Measurements from ENCODE around the gene UBR3. TPM values are rescaled to one million over a fixed set of nuclear protein-coding genes. Genes with fewer than 3 reads are reported as not detected.

UBR3 gene
- total RNA-seq, 2 donors from 2014 or later, result 30.1 to 38.4 TPM

DNA sequence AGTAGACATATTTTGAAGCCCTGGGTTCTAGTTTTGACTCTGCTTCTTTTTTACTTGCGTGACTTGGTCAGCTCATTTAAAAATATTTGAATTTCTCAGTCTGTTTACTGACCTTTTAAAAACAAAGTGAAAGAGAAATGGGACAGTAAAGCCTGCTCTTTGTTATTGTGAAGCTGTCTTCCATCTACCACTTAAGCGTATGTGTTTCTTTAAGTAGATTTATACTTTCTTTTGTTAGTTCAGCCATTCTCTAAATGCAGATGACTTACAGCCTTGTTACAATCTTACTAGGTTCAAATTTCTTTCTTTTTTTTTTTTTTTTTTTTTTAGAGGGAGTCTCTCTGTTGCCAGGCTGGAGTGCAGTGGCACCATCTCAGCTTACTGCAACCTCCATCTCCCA, 79.5 kb downstream of the UBR3 start:
- no peak overlapping the region for H3K9ac ChIP-seq (ENCODE audit: low read depth in 2 of 2, low read length in 2 of 2)
- no peaks in the 10 kb centered on the region for H3K27me3 ChIP-seq
- TF ChIP-seq, protein P1, sequence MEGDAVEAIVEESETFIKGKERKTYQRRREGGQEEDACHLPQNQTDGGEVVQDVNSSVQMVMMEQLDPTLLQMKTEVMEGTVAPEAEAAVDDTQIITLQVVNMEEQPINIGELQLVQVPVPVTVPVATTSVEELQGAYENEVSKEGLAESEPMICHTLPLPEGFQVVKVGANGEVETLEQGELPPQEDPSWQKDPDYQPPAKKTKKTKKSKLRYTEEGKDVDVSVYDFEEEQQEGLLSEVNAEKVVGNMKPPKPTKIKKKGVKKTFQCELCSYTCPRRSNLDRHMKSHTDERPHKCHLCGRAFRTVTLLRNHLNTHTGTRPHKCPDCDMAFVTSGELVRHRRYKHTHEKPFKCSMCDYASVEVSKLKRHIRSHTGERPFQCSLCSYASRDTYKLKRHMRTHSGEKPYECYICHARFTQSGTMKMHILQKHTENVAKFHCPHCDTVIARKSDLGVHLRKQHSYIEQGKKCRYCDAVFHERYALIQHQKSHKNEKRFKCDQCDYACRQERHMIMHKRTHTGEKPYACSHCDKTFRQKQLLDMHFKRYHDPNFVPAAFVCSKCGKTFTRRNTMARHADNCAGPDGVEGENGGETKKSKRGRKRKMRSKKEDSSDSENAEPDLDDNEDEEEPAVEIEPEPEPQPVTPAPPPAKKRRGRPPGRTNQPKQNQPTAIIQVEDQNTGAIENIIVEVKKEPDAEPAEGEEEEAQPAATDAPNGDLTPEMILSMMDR (IDR thresholded peaks at IDR 0.05), result no peak
- H3K4me1 ChIP-seq, result no peaks in the 10 kb centered on the region
- no peaks in the 10 kb centered on the region for H3K36me3 ChIP-seq
- no peak for DNase-seq
- no peak overlapping the region for H3K27ac ChIP-seq
- intact Hi-C loops (cut with DNase I), result no loop called here
- no peaks in the 10 kb centered on the region for H3K9me3 ChIP-seq
- H3K4me3 ChIP-seq, result no peak overlapping the region

DNA sequence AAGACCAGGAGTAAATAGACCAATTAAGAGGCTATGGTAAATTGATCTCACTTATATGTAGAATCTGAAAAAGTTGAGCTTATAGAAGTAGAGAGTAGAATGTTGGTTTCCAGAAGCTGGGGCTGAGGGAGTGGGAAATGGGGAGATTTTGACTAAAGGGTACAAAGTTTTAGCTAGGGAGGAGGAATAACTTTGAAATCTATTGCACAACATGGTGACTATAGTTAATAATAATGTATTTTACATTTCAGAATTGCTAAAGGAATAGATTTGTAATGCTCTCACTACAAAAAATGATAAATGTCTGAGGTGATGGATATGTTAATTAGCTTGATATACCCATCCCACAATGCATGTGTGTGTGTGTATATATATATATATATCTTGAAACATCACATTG, 82.1 kb downstream of the UBR3 start:
- Histone ChIP-seq H3K4me1 (no peaks in the 10 kb centered on the region), H3K27ac (no peak overlapping the region), H3K36me3 (no peaks in the 10 kb centered on the region), H3K9ac (ENCODE audit: low read depth in 2 of 2, low read length in 2 of 2) (no peak overlapping the region), H3K4me3 (no peak overlapping the region), H3K27me3 (no peaks in the 10 kb centered on the region), H3K9me3 (no peaks in the 10 kb centered on the region)
- no peak for DNase-seq
- intact Hi-C loops (cut with DNase I), result no loop called here
- TF ChIP-seq, protein P1 (IDR thresholded peaks at IDR 0.05), result no peak

- H3K36me3 ChIP-seq, result no peaks in the 10 kb centered on the region
- intact Hi-C loops (cut with DNase I), result no loop called here
- no peak for DNase-seq
- H3K27ac ChIP-seq, result no peak overlapping the region
- no peak overlapping the region for H3K9ac ChIP-seq (ENCODE audit: low read depth in 2 of 2, low read length in 2 of 2)
- no peaks in the 10 kb centered on the region for H3K27me3 ChIP-seq
- TF ChIP-seq, protein P1 (IDR thresholded peaks at IDR 0.05), result no peak
- no peak overlapping the region for H3K4me3 ChIP-seq
- no peaks in the 10 kb centered on the region for H3K9me3 ChIP-seq
- no peaks in the 10 kb centered on the region for H3K4me1 ChIP-seq
Measured at GRCh38 chr2:169910109-169910799, 83.0 kb downstream of the UBR3 start.

GRCh38 chr2:169911119-169911518, 83.9 kb downstream of the UBR3 start:
- no peaks in the 10 kb centered on the region for H3K36me3 ChIP-seq
- no peaks in the 10 kb centered on the region for H3K9me3 ChIP-seq
- H3K27me3 ChIP-seq, result no peaks in the 10 kb centered on the region
- no peaks in the 10 kb centered on the region for H3K4me1 ChIP-seq
- H3K4me3 ChIP-seq, result no peak overlapping the region
- no peak for DNase-seq
- H3K27ac ChIP-seq, result no peak overlapping the region
- H3K9ac ChIP-seq (ENCODE audit: low read depth in 2 of 2, low read length in 2 of 2), result no peak overlapping the region
- TF ChIP-seq, protein P1 (IDR thresholded peaks at IDR 0.05), result no peak
- intact Hi-C loops (cut with DNase I), result no loop called here

DNA sequence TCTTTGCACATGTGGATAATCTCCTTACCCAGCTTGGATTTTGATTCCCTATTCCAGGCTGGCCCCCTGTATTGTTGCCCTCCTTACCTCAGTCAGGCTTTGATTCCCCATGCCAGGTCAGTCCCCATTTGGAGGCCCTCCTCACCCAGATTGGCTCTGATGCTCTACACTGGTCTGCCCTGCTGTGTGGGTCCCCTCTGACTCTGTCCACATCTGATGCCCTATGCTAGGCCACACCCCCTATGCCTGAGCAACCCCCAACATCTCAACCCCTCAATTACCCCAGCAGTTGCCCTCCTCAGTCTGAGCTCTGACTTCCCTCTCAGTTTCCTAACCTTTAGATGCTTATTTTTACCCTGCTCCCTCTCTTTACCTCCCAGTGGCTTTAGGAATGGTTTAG, 89.4 kb downstream of the UBR3 start:
- Histone ChIP-seq H3K27ac (no peak overlapping the region), H3K4me1 (no peaks in the 10 kb centered on the region), H3K9me3 (no peaks in the 10 kb centered on the region), H3K4me3 (no peak overlapping the region), H3K36me3 (no peaks in the 10 kb centered on the region), H3K9ac (ENCODE audit: low read depth in 2 of 2, low read length in 2 of 2) (no peak overlapping the region), H3K27me3 (no peaks in the 10 kb centered on the region)
- TF ChIP-seq, protein P1 (IDR thresholded peaks at IDR 0.05), result no peak
- no peak for DNase-seq
- intact Hi-C loops (cut with DNase I), result no loop called here

Measured in colonic mucosa (tissue), 4 donors.